ENCODE results near the gene COL6A1. TPM values are rescaled to one million over a fixed set of nuclear protein-coding genes. Genes with fewer than 3 reads are reported as not detected.

The COL6A1 gene
- total RNA-seq, 2 experiments from 2014 or later, result 4.3 to 5.2 TPM

DNA sequence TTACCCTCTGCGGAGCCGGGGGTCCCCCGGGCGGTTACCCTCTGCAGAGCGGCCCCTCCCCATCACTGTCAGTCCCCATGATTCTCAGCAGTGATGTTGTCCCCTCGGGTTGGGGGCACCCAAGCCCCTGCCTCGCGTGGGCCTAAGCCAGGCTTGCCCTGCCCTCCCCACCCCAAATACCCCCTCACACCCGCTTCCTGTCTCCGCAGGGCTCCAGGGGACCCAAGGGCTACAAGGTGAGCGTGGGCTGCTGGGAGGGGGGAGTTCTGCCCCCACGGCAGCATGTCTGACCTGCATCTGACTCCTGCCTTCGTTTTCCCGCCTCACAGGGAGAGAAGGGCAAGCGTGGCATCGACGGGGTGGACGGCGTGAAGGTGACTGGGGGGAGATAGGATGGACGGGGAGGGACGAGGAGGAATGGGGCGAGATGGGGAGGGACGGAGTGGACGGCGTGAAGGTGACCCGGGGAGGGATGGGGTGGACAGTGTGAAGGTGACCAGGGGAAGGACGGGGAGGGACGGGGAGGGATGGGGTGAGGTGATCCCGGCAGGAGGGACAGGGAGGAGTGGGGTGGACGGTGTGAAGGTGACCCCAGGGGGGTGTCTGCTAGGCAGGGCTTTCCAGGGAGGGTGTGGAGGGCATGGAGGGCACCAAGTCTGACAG is 8.6 kb downstream of the COL6A1 start:
- no peaks in the 10 kb centered on the region for H3K27me3 Mint-ChIP-seq
- H3K9me3 Mint-ChIP-seq, result no peaks in the 10 kb centered on the region
- no peak overlapping the region for H3K4me3 Mint-ChIP-seq
- no peak overlapping the region for H3K27ac Mint-ChIP-seq
- no peaks in the 10 kb centered on the region for H3K4me1 Mint-ChIP-seq
- peaks cover under 1% of the 10 kb centered on the region for H3K36me3 Mint-ChIP-seq
- DNase-seq, result no peak

DNA sequence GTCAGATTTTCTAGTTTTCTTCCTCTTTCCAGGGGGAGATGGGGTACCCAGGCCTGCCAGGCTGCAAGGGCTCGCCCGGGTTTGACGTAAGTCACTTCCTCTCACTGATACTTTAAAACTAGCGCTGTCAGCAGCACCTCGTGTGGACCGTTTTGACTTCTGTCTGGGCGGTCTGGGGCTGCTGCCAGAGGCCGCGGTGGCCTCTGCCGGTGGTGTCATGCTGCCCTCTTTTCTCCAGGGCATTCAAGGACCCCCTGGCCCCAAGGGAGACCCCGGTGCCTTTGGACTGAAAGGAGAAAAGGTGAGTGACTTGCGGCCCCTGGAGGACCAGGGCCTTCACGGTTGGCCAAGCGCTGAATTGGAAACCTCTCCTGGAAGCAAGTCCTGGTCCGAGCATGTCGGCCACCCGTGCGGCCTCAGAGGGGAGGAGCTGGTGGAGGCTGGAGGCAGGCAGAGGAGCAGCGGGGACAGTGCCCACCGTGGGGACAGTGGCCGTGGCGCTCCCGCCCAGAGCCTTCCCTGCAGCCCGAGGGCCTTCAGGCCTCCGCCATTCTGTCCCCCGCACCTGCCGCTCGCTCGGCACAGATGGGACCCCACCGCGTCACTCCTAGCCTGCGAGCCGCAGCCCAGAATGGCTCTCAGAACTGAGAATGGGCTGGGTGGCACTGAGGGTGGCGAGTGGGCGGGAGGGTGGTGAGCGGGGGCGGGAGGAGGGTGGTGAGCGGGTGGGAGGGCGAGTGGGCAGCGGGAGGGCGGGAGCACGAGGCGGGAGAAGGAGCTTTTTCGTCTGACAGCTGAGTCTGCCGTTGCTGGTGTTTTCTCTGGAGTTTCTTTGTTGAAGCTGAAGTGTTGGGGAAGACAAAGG is 9.4 kb downstream of the COL6A1 start:
- DNase-seq, result no peak
- Mint-ChIP-seq H3K9me3 (no peaks in the 10 kb centered on the region), H3K4me3 (no peak overlapping the region), H3K27me3 (no peaks in the 10 kb centered on the region), H3K27ac (no peak overlapping the region), H3K4me1 (no peaks in the 10 kb centered on the region), H3K36me3 (no peaks in the 10 kb centered on the region)

- no peaks in the 10 kb centered on the region for H3K4me1 Mint-ChIP-seq
- H3K27me3 Mint-ChIP-seq, result no peaks in the 10 kb centered on the region
- no peaks in the 10 kb centered on the region for H3K36me3 Mint-ChIP-seq
- no peak overlapping the region for H3K27ac Mint-ChIP-seq
- H3K4me3 Mint-ChIP-seq, result no peak overlapping the region
- DNase-seq, result no peak
- no peaks in the 10 kb centered on the region for H3K9me3 Mint-ChIP-seq
These were observed 10.2 kb downstream of the COL6A1 start for GRCh38 chr21:45991606-45992300.

DNA sequence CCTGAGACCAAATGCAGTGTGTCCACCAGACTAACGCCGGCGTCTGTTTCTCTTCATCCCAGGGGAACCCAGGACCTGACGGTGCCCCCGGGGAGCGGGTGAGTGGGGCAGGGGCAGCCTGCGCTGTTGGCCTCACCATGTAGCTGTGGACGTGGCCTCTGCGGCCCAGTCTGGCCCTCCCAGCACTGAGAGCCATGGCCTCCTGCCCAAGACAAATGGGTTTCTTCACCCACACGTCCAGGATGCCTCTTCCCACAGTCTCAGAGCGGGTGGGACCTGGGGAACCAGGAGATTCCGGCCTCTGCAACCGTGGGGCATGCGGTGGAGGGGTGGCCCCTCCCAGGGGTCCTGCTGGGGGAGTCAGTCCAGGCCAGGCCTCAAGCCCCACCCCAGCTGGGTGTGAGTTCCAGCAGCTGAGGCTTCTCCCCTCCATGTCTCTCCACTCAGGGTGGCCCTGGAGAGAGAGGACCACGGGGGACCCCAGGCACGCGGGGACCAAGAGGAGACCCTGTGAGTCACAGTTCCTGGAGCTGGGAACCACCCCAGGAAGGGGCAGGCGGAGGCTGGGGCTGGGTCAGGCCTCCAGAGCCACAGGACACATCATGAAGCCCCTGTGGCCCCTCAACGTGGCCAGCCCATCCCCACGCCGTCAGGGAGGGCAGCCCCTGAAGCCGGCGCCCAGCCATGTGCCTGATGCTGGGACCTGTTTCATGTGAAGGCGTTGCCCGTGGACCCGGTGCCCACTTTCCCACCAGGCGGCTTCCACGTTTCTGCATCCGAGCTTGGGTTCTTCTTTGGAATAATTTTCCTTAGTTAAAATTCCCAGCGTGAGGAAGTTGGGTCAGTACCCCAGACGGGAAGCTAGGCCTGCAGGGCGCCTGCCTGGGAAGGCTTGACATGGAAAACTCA is 11.0 kb downstream of the COL6A1 start:
- Mint-ChIP-seq H3K36me3 (no peaks in the 10 kb centered on the region), H3K9me3 (no peaks in the 10 kb centered on the region), H3K4me1 (no peaks in the 10 kb centered on the region), H3K27me3 (no peaks in the 10 kb centered on the region), H3K4me3 (no peak overlapping the region), H3K27ac (no peak overlapping the region)
- DNase-seq, result no peak

GRCh38 chr21:45993210-45994085 is 11.9 kb downstream of the COL6A1 start:
- no peaks in the 10 kb centered on the region for H3K36me3 Mint-ChIP-seq
- no peaks in the 10 kb centered on the region for H3K4me1 Mint-ChIP-seq
- no peaks in the 10 kb centered on the region for H3K27me3 Mint-ChIP-seq
- no peak overlapping the region for H3K4me3 Mint-ChIP-seq
- DNase-seq, result peak; percentile 0
- no peaks in the 10 kb centered on the region for H3K9me3 Mint-ChIP-seq
- no peak overlapping the region for H3K27ac Mint-ChIP-seq

GRCh38 chr21:45994086-45994661 is 12.6 kb downstream of the COL6A1 start:
- no peaks in the 10 kb centered on the region for H3K9me3 Mint-ChIP-seq

GRCh38 chr21:45994759-45995685 is 13.5 kb downstream of the COL6A1 start:
- H3K4me1 Mint-ChIP-seq, result no peaks in the 10 kb centered on the region
- DNase-seq, result peak; percentile 0
- no peak overlapping the region for H3K27ac Mint-ChIP-seq
- H3K9me3 Mint-ChIP-seq, result no peaks in the 10 kb centered on the region
- no peak overlapping the region for H3K4me3 Mint-ChIP-seq
- no peaks in the 10 kb centered on the region for H3K27me3 Mint-ChIP-seq
- no peaks in the 10 kb centered on the region for H3K36me3 Mint-ChIP-seq

More at GRCh38 chr21:45994086-45994661, 12.6 kb downstream of the COL6A1 start:
- DNase-seq, result no peak
- no peak overlapping the region for H3K4me3 Mint-ChIP-seq
- no peaks in the 10 kb centered on the region for H3K36me3 Mint-ChIP-seq
- no peaks in the 10 kb centered on the region for H3K27me3 Mint-ChIP-seq
- H3K27ac Mint-ChIP-seq, result no peak overlapping the region
- no peaks in the 10 kb centered on the region for H3K4me1 Mint-ChIP-seq

DNA sequence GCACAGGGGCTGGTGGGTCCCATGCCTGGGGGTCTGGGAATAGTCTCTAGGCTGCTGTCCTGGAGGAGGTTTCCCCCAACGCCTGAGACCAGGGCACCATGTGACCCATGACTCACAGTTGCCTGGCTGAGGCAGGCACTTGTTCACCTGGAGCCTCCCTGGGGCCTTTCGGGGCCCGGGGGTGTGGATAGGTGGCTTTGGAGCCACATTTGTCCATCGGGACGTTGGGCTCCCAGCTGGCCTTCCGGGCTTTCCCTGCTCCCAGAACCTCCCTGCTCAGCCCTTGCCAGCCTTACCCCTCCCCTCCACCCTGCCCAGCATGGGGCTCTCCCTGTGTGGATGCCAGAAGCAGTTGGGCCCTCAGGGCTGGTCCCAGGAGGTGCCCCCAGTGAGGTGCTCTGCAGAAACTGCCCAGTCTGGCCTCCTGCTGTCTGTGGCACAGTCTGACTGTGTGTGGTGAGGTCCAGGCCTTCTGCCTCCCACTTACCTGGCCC is 14.2 kb downstream of the COL6A1 start:
- Mint-ChIP-seq H3K27ac (no peak overlapping the region), H3K4me1 (no peaks in the 10 kb centered on the region), H3K36me3 (no peaks in the 10 kb centered on the region), H3K27me3 (no peaks in the 10 kb centered on the region), H3K4me3 (no peak overlapping the region), H3K9me3 (no peaks in the 10 kb centered on the region)
- DNase-seq, result peak; percentile 8

DNA sequence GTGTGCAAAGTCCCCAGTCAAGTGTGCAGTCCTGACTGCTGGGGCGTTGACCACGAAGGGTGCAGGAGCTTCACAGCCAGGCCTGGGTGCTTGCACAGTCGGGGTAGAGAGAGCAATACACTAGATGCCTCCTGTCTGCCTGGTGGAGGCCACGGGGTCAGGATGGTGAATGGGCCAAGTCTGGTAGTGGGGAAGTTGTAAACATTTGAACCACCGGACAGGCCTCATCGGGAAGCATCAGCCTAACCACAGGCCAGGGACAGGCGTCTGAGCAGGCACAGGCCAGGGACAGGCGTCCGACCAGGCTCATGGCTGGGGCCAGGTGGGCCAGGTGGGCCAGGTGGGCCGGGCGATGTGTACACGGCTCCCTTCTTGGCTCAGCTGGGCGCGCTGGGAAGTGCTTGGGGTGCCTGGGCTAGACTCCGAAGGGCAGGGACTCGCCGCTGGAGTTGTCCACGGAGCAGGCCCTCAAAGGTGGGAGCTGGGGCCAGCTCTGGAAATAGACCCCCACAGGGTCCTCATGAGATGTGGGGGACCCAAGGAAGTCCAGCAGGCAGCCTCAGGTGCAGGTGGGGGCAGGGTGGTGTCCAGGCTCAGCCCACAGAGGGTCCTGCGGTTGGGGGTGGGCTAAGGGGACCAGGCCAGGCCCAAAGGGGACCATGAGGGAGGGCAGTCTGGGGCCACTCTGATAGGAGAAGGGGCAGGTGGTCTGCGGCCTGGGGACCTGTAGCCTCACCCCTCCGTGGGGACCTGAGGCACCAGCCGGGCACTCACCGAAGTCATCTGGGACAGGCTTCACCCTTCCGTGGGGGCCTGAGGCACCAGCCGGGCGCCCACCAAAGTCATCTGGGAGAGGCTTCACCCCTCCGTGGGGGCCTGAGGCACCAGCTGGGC is 15.0 kb downstream of the COL6A1 start:
- no peak for DNase-seq
- Mint-ChIP-seq H3K27ac (no peak overlapping the region), H3K4me1 (no peaks in the 10 kb centered on the region), H3K9me3 (no peaks in the 10 kb centered on the region), H3K4me3 (no peak overlapping the region), H3K36me3 (no peaks in the 10 kb centered on the region), H3K27me3 (no peaks in the 10 kb centered on the region)

DNA sequence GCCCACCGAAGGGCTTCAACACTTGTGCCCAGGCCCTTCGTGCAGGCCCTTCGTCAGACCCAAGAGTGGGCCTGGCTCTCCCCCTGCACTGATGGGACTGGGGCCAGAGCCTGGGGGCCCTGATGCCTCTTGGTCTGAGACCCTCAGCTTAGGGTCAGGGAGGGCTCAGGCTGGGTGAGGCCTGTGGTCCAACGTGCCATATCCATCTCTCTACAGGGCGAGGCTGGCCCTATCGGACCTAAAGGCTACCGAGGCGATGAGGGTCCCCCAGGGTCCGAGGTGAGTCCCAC is 15.6 kb downstream of the COL6A1 start:
- no peaks in the 10 kb centered on the region for H3K4me1 Mint-ChIP-seq

GRCh38 chr21:45997495-45998275 is 16.1 kb downstream of the COL6A1 start:
- DNase-seq, result no peak
- Mint-ChIP-seq H3K27me3 (no peaks in the 10 kb centered on the region), H3K36me3 (no peaks in the 10 kb centered on the region), H3K9me3 (no peaks in the 10 kb centered on the region), H3K27ac (no peak overlapping the region), H3K4me1 (no peaks in the 10 kb centered on the region), H3K4me3 (no peak overlapping the region)

More for the DNA sequence above, 15.6 kb downstream of the COL6A1 start:
- no peaks in the 10 kb centered on the region for H3K36me3 Mint-ChIP-seq
- H3K9me3 Mint-ChIP-seq, result no peaks in the 10 kb centered on the region
- no peaks in the 10 kb centered on the region for H3K27me3 Mint-ChIP-seq
- H3K4me3 Mint-ChIP-seq, result no peak overlapping the region
- no peak overlapping the region for H3K27ac Mint-ChIP-seq
- DNase-seq, result no peak

All from activated naive CD8-positive, alpha-beta T cell treated with anti-CD3 and anti-CD28 coated beads for 36 hours (primary cell).